ENCODE results near the gene ACSL1.

GRCh38 chr4:184712322-184712721 lies 113.4 kb downstream of the ACSL1 start:
- no peak for TF ChIP-seq FOXK2 (IDR thresholded peaks at IDR 0.05)
- TF ChIP-seq FOXM1 (IDR thresholded peaks at IDR 0.05; ENCODE audit: borderline replicate concordance): no peak
- no peak for TF ChIP-seq CTBP1 (IDR thresholded peaks at IDR 0.05; ENCODE audit: borderline replicate concordance)
- no peak for TF ChIP-seq HDGF (IDR thresholded peaks at IDR 0.05; ENCODE audit: borderline replicate concordance)
- no peak for TF ChIP-seq SP1 (IDR thresholded peaks at IDR 0.05)
- no peak for TF ChIP-seq ZNF384 (IDR thresholded peaks at IDR 0.05)
- no peak for TF ChIP-seq TARDBP (IDR thresholded peaks at IDR 0.05)
- no peak for TF ChIP-seq BHLHE40 (IDR thresholded peaks at IDR 0.05; ENCODE audit: borderline replicate concordance)
- no peak for TF ChIP-seq ELF4 (IDR thresholded peaks at IDR 0.05)
- no peak for TF ChIP-seq SUZ12 (IDR thresholded peaks at IDR 0.05)

All from HEK293T (cell line).